Spleen (tissue), 11 donors: Measurements from ENCODE around the gene CD93. TPM values are rescaled to one million over a fixed set of nuclear protein-coding genes. Genes with fewer than 3 reads are reported as not detected.
A peak's percentile ranks its signal among the peaks of the same experiment; 100 is the strongest.

Experiments
- DNase-seq: peaks from one replicate; pipeline ENCODE4 v3.0.0-alpha.2; 2020
- H3K27ac ChIP-seq, 8 donors: fragments of 200-600 bp; sonication (generic) in 7 of 8; 1 replicate in 4 of 8; 2 replicates in 4 of 8; pipeline versions ENCODE4 v1.5.0 to v1.8.0; 2016 to 2021; ENCODE audit warnings: inconsistent platforms in 4 of 8, mild to moderate bottlenecking in 4 of 8, moderate library complexity in 1 of 8
- H3K27me3 ChIP-seq, 7 donors: fragments of 200-600 bp; sonication (generic) in 6 of 7; replicated peaks in 1 of 7; 1 replicate in 4 of 7; 2 replicates in 3 of 7; pipeline versions ENCODE4 v1.5.0 to v1.8.0; 2016 to 2021; ENCODE audit warnings: inconsistent platforms in 3 of 7, mild to moderate bottlenecking in 1 of 7
- H3K36me3 ChIP-seq, 6 donors: fragments of 200-600 bp; sonication (generic) in 5 of 6; 1 replicate in 4 of 6; 2 replicates in 2 of 6; pipeline versions ENCODE4 v1.5.0 to v1.8.0; 2016 to 2021; ENCODE audit warnings: inconsistent platforms in 2 of 6
- H3K4me1 ChIP-seq, 6 donors: fragments of 200-600 bp; sonication (generic) in 5 of 6; 1 replicate in 3 of 6; 2 replicates in 3 of 6; pipeline versions ENCODE4 v1.5.0 to v1.8.0; 2016 to 2021; ENCODE audit warnings: inconsistent platforms in 3 of 6
- H3K4me3 ChIP-seq, 8 donors: fragments of 200-600 bp; sonication (generic) in 7 of 8; 1 replicate in 4 of 8; 2 replicates in 4 of 8; pipeline versions ENCODE4 v1.5.0 to v1.8.0; 2016 to 2021; ENCODE audit warnings: inconsistent platforms in 4 of 8, mild to moderate bottlenecking in 4 of 8, moderate library complexity in 2 of 8
- H3K9me3 ChIP-seq, 8 donors: fragments of 200-600 bp; sonication (generic) in 7 of 8; 1 replicate in 4 of 8; 2 replicates in 4 of 8; pipeline versions ENCODE4 v1.5.0 to v1.8.0; 2016 to 2021; ENCODE audit warnings: inconsistent platforms in 4 of 8
- CTCF ChIP-seq, 11 experiments: fragments of 200-600 bp in 7 of 11; fragments of 450-650 bp in 4 of 11; sonication (generic) in 4 of 11; IDR thresholded peaks in 8 of 11; conservative IDR thresholded peaks in 3 of 11; 1 replicate in 7 of 11; 2 replicates in 4 of 11; pipeline versions ENCODE4 v1.4.0 to v1.8.0; 2016 to 2021; ENCODE audit warnings: antibody characterized with exemption in 11 of 11, inconsistent platforms in 4 of 11, mild to moderate bottlenecking in 1 of 11
- POLR2A ChIP-seq, 3 donors: fragments of 450-650 bp; IDR thresholded peaks; one replicate each; pipeline ENCODE4 v1.5.1; 2017; ENCODE audit warnings: antibody characterized with exemption in 3 of 3, mild to moderate bottlenecking in 1 of 3
- POLR2AphosphoS5 ChIP-seq, 3 donors: sonication (generic); formaldehyde crosslinking; IDR thresholded peaks; one replicate each; pipeline ENCODE4 v1.5.1; 2017; ENCODE audit warnings: antibody characterized with exemption in 3 of 3
- WGBS, 5 donors: extraction: QIAGEN DNeasy Blood & Tissue Kit in 3 of 5; methylation state at CpG; one replicate each; pipeline versions ENCODE4 v1.1.5 to v1.1.7; 2013 to 2018; 5-methylcytosine and 5-hydroxymethylcytosine counted together
- intact Hi-C: fragments of 100-400 bp; cut with DNase I; formaldehyde crosslinking; loops from one replicate; pipeline ENCODE4 v1.15.0; 2023; ENCODE audit warnings: low total_unique reads
- polyA plus RNA-seq, 3 donors: library from polyadenylated mRNA; stranded (reverse); fragments of 200-250 nt; gene quantifications; one replicate each; pipeline ENCODE4 v1.2.1, GENCODE V29; 2013
- total RNA-seq, 7 donors: library from RNA; depleted of rRNA in 3 of 7; stranded (reverse); fragments of >200 nt in 3 of 7; fragmentation: NEBNext Ultra II Directional in 4 of 7; extraction: Animal tissue kit (Norgen Biotek cat#: 25700) in 4 of 7; gene quantifications; one replicate each; pipeline versions ENCODE4 v1.1.0 to v1.2.1, GENCODE V29; 2016 to 2021
- donor health status: healthy with polysubstance abuse.
- donor health status: DM: no; HTN: no; CAD: no; lungs with moderate emphysema.
- donor health status: DM: no; HTN: no; CAD: no.
- donor health status: Bipolar disorder and iron deficiency.
- donor health status: healthy.
- donor health status: DM: no; HTN: no; CAD: no.
- donor health status: DM: yes; HTN: yes; CAD: no.

The CD93 gene
- total and polyA plus RNA-seq, 10 donors: 4.1 to 103 (median 62.5) TPM

GRCh38 chr20:23088866-23089265 lies 2.7 kb upstream of the CD93 start:
- Histone ChIP-seq H3K9me3 (no peaks in the 10 kb centered on the region), H3K36me3 (no peaks in the 10 kb centered on the region), H3K27ac (no peak overlapping the region), H3K4me1 (peaks cover 5 to 63% (median 46%) of the 10 kb centered on the region in 6 donors), H3K27me3 (no peaks in the 10 kb centered on the region), H3K4me3 (no peak overlapping the region)
- intact Hi-C loops: no loop called here
- no peak for DNase-seq
- WGBS, 5 donors: 86 to 99% (median 96%) methylated on average over 6 to 8 of the region's 8 CpGs
- TF ChIP-seq CTCF (IDR thresholded peaks at IDR 0.05 in 8 of 11, conservative IDR thresholded peaks at IDR 0.05 in 3 of 11): no peak
- no peak for TF ChIP-seq POLR2AphosphoS5 (IDR thresholded peaks at IDR 0.05)
- no peak for TF ChIP-seq POLR2A (IDR thresholded peaks at IDR 0.05)

GRCh38 chr20:23087587-23088251 lies 1.6 kb upstream of the CD93 start:
- Histone ChIP-seq H3K9me3 (no peaks in the 10 kb centered on the region), H3K36me3 (no peaks in the 10 kb centered on the region), H3K27ac (peak overlapping the region in 7 of 8 donors; percentile 81 to 96 (median 85)), H3K27me3 (no peaks in the 10 kb centered on the region), H3K4me1 (peaks cover 5 to 67% (median 53%) of the 10 kb centered on the region in 6 donors), H3K4me3 (peak overlapping the region in 1 of 8 donors; percentile 67)
- intact Hi-C loops: no loop called here
- WGBS, 5 donors: 53 to 71% (median 64%) methylated on average over 9 of the region's 9 CpGs
- TF ChIP-seq POLR2AphosphoS5 (IDR thresholded peaks at IDR 0.05): no peak
- no peak for TF ChIP-seq POLR2A (IDR thresholded peaks at IDR 0.05)
- TF ChIP-seq CTCF (IDR thresholded peaks at IDR 0.05 in 8 of 11, conservative IDR thresholded peaks at IDR 0.05 in 3 of 11): no peak
- DNase-seq: no peak

- peaks cover 0 to 3% (median 0%) of the 10 kb centered on the region in 6 donors for H3K36me3 ChIP-seq
- peak; percentile 85 for DNase-seq
- intact Hi-C loops: no loop called here
- peaks cover 5 to 71% (median 59%) of the 10 kb centered on the region in 6 donors for H3K4me1 ChIP-seq
- no peaks in the 10 kb centered on the region for H3K9me3 ChIP-seq
- peak overlapping the region in 2 of 8 donors; percentile 43 to 67 for H3K4me3 ChIP-seq
- no peak for TF ChIP-seq POLR2A (IDR thresholded peaks at IDR 0.05)
- TF ChIP-seq POLR2AphosphoS5 (IDR thresholded peaks at IDR 0.05): peak; percentile 57 to 84 (median 65)
- 38 to 60% (median 45%) methylated on average over 13 to 14 of the region's 14 CpGs for WGBS, 5 donors
- peak overlapping the region; percentile 48 to 96 (median 84) for H3K27ac ChIP-seq
- H3K27me3 ChIP-seq: no peaks in the 10 kb centered on the region
These were observed 847 bp upstream of the CD93 start for GRCh38 chr20:23086931-23087411.

- intact Hi-C loops: no loop called here
- Histone ChIP-seq H3K9me3 (no peaks in the 10 kb centered on the region), H3K36me3 (peaks cover 0 to 16% (median 0%) of the 10 kb centered on the region in 6 donors), H3K4me3 (peak overlapping the region; percentile 4 to 67 (median 32)), H3K27ac (peak overlapping the region; percentile 48 to 96 (median 84)), H3K4me1 (peaks cover 5 to 79% (median 64%) of the 10 kb centered on the region in 6 donors), H3K27me3 (no peaks in the 10 kb centered on the region)
- DNase-seq: peak; percentile 83
- TF ChIP-seq POLR2AphosphoS5 (IDR thresholded peaks at IDR 0.05) (peak in 1 of 3 donors; percentile 30), POLR2A (IDR thresholded peaks at IDR 0.05) (no peak), CTCF (IDR thresholded peaks at IDR 0.05 in 8 of 11, conservative IDR thresholded peaks at IDR 0.05 in 3 of 11) (no peak)
- 54 to 68% (median 57%) methylated on average over 12 to 23 of the region's 23 CpGs for whole genome bisulfite sequencing, 5 donors
These were observed 578 bp downstream of the CD93 start for GRCh38 chr20:23085436-23086055.
